ENCODE results near the gene PJA1.

Gene PJA1, protein sequence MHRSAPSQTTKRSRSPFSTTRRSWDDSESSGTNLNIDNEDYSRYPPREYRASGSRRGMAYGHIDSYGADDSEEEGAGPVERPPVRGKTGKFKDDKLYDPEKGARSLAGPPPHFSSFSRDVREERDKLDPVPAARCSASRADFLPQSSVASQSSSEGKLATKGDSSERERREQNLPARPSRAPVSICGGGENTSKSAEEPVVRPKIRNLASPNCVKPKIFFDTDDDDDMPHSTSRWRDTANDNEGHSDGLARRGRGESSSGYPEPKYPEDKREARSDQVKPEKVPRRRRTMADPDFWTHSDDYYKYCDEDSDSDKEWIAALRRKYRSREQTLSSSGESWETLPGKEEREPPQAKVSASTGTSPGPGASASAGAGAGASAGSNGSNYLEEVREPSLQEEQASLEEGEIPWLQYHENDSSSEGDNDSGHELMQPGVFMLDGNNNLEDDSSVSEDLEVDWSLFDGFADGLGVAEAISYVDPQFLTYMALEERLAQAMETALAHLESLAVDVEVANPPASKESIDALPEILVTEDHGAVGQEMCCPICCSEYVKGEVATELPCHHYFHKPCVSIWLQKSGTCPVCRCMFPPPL
- total RNA-seq = 31.4 to 34.7 reads per million in 2 donors

DNA sequence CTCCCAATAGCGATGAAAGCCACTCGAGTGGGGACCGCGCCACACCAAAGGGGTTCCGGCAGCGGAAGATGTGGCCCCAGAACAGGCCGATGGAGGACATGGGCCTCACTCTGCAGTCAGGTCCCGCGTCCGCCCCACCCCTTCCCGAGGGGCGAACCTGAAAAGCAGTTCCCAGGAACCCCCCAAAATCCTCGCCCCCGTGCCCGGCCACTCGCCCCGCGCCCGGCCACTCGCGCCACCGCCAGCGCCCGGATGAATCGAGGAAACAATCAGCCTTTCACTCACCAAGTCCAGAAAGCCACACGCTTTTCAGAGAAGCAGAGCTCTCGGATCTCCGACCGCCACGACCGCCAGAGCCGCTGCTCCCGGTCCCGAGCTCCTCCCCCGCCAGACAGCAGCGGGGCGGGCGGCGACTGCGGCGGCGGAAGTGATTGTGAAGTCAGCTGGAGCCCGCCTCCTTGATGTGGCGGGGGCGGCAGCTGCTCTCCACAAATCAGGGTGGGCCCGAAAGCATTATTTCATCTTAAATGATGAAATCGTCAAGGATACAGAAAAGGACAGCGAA, at the start of gene PJA1:
TSS of gene PJA1 (minus strand) at position 367 of the 565 bp plus-strand sequence. CDS start 2,380 bp downstream, outside the sequence.
- peak; percentile 60 for DNase-seq

DNA sequence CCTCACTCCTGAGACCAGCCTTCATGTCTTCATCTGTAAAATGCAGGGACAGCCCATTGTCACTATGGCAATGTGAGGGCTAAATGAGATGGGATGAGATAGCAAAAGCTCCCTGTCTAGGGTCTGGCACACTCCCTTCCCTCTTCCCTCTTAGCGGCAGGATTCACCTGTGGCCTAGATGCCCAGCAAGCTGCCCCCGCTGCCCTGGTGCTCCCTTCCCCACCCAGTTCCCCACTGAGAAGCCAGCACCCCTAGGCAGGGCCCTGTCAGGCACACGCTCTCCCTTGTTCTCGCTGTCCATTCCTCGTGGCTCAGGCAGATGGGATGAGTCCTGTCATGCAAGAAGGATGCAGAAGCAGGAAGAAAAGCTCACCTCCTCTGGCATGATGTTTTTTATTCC, 49.2 kb upstream of the PJA1 start:
- no peak for DNase-seq

DNA sequence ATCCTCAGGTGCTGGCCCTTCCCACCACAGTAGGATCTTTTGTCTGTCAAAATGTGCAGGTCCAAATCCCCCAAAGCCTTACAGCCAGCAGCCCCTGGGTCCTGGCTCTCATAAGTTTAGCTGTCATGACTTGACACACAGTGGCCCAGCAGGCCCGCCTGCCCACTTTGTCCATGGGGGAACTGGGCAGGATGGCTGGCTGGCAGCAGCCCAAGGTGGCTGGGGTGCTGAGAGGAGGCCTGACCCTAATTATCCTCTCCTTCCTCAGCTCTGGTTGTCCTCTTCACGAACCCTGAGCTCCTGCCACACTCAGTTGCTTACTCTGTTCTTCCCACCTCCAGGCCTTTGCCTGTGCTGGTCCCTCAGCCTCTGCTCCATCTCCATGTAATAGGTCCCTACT, 46.4 kb upstream of the PJA1 start:
- DNase-seq = no peak

DNA sequence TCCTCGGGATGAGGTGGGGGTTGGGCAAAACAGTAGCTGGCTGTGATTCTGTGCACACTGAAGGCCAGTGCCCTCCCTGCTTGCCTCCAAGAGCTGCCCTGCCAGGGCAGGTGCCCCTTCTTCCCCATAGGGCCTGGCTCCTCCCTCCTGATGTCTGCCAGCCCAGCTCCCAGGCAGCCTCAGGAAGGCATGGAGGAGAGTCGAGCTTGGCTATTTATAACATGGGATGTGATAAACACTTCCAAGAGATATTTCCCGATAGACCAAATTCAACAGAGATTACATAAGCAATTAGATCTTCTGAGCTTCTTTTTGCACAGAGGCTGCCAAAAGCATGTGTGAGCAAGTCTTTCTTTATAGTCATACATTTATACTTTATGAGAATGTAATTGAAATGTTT, 45.3 kb upstream of the PJA1 start:
- no peak for DNase-seq

DNA sequence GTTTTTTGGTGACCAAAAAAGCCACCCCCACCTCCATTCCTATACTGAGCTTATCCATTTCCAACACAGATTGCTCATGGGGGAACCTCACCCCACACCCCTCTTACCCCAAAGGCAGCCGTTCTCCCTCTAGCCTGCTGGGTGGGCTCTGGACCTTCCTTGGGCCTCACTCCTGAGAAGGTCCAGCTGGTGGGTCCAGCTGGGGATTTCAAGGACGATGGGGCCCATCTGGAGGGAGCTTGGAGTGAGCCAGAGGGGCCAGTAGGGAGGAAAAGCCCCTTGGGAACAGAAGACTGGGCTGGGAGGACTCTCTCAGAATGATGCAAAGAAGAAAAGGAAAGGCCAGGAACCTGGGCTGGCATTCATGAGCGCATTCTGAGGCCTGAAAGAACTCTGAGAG, 42.0 kb upstream of the PJA1 start:
- no peak for DNase-seq

DNA sequence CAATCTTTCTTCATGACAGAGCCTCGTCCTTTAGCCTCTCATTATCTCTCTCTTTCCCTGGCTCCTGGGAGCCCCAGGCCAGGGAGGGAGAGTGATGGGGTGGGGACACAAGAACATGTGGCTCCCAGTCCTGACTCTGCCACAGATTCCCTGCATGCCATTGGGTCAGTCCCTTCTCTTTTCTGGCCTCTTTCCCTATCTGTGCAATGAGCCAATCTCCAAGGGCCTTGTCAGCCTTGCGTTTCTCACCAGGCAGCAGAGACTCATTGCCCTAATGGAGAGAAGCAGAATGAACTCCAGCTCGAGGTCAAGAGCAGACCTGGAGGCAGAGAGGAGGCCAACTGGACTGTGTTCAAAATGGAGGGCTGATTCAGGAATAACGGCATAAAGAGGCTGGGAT, 38.4 kb upstream of the PJA1 start:
- no peak for DNase-seq

DNA sequence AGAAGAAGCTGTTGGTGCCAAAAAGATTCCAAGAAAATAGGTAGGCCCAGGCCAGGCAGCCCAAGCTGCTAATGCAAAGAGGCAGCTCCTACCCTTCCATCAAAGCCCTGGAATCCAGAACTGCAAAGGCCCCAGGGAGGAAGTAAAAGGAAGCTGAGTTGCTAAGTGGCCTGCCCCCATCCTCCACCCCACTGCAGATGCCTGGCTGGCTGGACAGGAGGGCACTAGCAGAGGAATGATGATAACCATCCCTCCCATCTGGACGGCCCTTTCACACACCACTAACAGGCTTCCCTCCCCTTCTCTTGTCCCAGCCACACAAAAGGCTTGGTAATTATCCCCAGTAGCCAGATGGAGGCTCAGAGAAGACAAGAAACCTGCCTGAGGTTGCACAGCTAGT, 32.4 kb upstream of the PJA1 start:
- DNase-seq = no peak

DNA sequence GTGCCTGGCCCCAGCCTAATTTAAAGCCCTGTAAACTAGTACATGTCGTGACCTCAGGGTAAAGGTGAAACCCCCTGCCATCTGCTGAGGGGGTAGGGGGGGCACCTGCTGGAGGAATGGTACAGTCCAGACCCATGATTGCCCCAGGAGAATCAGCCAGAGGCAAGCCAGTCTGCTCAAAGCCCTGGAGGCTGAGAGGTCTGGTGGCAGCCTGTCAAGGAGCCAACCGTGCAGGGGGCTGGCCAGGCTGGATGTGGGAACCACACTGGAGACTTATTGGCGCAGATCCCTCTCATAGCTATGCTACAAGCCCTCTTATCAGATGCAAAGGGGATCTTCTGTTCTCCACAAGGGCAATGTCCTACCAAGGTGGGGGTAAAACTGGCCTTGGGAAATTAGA, 31.4 kb upstream of the PJA1 start:
- DNase-seq = no peak

DNA sequence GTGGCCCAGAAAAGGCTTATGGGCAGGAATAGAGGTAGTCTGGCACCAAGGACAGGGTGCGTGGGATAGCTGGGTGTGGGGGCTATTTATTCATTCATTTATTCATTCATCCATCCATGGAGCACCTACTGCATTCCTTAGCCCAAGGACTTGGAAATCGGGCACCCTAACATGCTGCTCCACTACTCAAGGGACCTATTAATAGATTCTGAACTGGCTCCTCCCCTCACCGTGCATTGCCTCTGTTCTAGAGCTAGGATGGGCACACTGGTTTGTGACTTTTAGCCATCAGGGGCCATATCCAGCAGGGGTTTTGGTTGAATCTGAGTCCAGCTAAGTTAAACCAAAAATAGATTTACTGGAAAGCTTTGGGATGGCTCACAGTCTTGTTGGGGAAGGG, 30.6 kb upstream of the PJA1 start:
- no peak for DNase-seq

DNA sequence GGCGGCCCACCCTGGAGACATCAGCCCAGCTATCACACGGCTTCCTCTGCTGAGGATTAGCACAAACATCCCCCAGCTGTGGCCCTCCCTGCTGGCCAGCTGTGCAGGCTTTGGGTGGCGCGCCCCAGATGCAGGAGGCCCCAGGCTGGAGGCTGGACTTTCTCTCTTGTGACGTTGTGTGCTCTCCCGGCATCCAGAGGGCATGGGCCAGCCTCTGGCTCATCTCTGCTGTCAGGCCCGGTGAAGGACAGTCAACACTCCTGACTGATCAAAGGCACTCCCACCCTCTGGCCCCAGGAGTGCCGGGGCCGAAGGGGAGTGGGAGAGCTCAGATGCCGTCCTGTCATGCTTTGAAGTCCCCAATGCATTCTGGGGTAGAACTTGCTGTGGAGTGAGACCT, 29.9 kb upstream of the PJA1 start:
- no peak for DNase-seq

DNA sequence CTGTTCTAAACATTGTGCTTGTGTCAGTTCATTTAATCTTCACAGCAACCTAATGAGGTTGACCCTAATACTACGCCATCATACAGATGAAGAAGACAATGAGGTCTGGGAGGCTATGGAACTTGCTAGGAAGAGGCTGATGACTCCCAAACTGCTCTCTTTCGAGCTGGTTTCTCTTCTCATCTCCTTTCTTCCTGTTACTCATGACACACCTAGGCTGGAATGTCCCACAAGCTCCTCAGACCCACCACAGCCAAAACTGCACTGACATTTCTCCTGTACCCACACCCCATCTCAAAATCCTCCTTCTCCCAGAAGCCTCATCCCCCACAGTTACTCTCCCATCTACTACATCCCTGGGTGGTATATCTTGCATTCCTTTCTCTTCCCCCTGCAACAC, 27.4 kb upstream of the PJA1 start:
- no peak for DNase-seq

DNA sequence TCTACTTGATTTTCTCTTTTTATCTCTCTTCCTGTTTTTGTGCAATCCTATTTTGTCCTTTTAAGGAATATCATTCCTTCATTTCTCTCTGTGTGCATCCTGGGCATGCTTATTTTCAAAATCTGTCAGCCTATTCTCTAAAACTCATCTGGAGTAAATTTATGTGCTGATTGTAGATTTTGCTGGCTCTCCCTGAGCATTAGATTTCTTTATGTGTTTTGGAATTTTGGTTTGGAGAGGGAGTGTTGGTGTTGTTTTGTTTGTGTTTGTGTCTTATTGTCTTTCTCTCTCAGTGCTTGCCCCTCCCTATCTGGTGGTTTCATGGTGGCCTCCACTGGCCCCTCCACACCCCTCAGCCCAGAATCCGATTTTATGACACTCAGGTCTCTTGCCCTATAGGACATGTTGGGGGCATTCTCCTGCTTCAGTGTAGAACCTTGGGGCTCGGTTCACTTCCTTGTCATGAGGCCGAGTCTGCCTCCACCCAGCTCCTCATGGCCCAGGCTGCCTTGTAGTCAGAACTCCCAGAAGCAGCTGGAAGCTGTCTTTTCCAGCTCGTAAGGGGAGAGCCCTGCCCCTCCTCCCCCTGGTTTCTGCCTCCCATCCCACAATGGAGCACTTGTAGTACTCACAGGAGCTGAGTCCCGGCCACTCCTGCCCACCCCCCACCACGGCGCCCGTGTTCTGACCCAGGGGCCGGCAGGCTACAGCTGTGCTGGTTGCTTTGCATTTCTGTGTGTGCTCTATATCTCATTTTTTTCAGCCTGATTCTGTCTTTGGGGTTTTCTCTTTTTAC, 24.5 kb upstream of the PJA1 start:
- no peak for DNase-seq

DNA sequence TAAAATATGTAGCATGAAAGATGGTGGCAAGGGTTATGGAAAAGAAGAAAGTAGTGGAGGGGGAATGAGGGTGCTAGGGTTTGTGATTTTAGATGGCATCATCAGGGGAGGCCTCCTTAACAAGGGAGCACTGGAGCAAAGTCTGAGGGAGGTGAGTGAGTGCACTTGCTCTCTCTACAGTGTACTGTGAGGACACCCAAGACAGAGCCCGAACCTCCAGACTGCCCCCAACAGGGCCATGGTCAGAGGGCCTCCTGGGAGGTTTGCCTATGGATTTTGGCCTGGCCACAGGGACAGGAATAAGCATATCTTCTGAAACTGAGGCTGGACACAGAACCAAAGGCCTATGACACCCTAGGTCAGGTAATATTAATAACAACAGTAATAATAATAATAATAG, 21.4 kb upstream of the PJA1 start:
- DNase-seq = no peak

DNA sequence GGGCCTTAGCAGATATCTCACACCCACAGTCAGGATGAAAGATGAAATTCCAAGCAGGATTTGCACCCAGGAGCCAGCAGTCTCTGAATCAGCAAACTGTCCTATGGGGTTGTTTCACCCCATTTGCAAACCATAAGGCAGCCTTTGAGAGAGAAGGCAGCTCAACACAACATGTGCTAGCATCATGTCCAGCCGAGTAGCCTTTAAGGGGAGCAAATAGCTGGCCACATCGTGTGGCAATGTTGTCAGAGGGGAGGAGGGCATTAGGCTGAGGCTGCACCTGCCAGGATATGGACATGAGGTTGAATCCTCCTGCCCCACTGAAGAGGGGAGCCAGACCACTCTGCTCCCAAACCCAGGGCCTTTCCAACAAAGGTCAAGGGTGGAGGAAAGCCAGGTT, 20.6 kb upstream of the PJA1 start:
- no peak for DNase-seq

DNA sequence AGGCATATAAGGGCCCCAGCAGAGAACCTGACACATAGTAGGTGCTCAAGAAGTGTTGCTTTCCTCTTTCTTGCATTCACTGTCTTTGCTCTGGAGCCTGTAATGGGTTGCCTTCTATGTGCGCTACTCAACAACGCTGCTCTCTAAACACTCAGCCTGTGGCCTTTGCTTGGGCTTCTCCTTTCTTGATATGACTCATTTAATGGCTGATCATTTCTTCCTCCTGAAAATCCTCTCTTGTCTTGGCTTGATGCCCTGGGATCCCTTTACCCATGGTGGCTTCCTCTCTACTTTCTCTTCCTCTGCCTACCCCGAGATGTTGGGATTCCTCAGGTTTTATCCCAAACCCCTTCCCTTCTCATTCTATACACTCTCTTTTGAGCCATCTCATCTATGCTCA, 19.9 kb upstream of the PJA1 start:
- no peak for DNase-seq

DNA sequence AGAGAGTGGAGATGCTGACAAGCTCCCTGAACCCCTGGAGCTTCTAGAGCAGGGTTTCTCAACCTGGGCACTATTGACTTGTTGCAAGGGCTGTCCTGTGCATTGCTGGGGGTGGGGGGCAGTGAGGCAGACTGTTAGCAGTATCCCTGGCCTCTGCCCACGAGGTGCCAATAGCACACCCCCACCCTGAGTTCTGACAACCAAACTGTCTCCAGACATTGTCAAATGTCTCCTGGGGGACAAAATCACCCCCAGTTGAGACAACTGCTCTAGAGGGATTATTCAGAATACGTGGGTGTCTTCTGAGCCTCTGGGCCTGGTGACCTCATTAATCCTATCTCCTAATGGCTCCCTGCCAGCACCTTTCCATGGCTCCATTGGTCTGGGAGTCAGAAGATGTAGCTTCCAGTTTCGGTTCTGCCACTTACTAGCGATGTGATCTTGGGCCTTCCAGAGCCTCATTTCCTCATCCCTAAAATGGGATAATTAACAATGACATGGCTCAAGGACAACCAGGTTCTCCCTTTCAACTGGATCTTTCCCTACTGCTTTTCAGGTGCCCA, 17.6 kb upstream of the PJA1 start:
- DNase-seq = no peak

DNA sequence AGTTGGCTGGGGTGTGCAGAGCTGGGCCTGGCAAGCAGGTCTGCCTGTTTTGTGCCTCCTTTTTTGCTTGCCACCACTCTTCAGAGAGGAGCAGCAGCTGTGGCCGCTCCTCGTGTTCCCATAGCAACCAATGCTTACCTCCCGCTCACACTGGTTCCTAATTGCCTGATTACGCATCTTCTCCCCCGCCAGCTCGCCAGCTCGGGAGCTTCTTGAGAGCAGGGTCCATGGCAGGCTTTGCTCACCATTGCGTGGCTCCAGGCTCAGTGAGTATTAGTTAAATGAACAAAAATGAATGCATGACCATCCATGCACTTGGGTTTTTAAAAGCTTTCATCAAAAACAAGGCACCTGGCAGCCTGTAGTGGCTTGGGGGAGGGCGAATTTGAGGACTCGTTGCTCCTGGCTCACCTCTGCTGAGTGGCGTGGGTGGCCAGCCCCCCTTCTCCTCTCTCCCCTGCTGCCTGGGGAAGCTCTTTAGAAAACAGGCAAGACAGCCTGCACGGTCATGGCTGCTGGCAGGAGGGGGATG, 14.2 kb upstream of the PJA1 start:
- DNase-seq = no peak

DNA sequence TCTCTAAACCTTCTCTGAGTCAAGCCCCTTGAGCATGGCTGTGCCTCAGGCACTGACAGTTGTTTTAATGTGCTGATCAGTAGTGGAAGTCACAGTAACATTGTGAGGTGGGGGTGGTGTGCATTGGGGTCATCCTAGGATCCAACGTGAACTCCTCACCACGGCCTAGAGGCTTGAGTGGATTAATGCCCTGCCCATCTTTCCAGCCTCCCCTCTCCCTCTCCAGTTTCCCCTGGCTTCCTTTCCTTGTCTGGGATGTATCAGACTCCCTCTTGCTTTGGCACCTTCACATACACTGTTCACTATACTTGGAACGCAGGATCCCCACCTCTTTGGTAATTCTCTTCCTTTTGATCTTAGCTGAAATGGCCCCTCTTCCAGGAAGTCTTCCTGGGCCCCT, 13.3 kb upstream of the PJA1 start:
- DNase-seq = no peak

DNA sequence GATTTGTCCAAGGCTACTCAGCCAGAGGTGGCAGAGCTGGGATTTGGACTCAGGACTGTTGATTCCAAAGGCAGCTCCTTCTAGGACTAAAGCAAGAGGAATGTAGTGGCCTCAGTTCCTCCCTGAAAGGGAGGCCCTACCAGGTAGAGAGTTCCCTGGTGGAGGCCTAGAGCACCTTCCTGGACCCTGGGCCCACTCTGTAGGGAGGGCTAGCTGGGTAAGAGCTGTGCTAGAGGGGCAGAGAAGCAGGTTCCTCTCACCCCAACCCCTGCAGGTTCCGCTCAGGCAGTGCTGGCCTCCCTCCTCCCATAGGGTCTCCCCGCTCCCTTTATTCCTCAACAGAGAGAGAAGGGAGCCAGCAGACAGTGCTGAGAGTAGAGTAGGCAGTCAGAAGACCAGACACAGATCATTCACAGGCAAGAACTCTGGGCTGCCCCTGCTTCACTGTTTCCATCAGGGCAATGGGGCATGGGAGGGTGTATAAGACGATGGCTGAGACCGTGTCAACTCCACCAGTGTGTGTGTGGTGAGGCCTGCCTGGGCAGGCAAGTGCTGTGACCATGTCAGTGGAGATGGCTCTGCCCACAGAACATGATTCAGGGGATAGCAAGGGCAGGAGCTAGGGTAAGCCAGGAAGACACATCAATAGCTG, 12.4 kb upstream of the PJA1 start:
- no peak for DNase-seq

DNA sequence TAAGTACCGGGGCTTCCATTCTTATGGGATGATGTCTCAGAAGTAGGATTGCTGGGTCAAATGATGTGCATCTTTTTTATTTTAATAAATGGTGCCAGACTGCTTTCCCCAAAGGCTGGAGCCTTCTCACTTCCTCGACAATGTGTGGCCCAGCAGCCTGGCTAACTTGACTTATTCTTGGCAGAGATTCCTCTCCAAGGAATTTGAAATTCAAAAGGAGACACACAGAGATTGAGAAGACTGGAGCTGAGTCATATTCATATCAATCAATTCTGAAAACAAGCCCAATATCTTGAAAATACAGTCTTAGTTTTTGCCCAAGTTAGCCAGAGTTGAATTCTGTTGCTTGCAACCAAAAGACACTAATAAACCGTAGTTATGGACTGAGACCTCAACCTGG, 10.8 kb upstream of the PJA1 start:
- DNase-seq = no peak

DNA sequence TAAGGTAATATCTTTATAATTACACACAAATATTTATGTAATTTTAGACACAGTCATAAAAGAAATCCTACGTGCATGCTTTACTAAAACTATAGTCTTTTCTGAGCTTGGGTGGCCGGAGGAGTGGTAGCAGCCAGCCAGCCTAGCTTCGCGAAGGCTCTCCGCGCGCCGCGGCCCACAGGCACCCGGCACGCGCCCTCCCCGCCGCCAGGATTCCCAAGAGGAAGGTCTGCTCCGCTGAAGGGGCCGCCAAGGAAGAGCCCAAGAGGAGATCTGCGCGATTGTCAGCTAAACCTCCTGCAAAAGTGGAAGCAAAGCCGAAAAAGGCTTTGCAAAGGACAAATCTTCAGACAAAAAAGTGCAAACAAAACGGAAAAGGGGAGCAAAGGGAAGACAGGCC, 8.7 kb upstream of the PJA1 start:
- DNase-seq = no peak

DNA sequence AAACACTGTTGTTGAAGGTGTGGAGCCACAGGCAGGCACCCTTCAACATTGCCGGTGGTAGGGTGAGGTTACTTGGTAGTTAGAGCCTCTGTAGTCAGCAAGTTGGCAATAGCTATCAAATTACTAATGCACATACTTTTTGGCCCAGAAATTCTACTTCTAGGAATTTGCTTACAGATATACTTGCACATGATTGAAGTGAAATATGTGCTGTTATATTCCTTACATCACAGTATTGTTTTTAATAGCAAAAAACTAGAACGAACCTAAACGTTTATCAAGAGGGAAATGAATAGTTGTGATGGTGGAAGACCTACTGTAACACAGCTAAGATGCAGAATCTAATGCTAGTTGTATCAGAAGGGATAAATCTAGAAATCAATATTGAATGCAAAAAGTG, 7.7 kb upstream of the PJA1 start:
- no peak for DNase-seq
